Medulla oblongata (tissue), 1 donor: Measurements from ENCODE around the gene P2RX4.
"Not testable (repeated sequence)": the region's sequence is repeated elsewhere in the genome, so short reads cannot be mapped to it uniquely, and the experiment has no call there.

Source experiments
- DNase-seq: peaks from one replicate; pipeline ENCODE4 v3.0.0-alpha.2; 2015; ENCODE audit errors: extremely low spot score

Gene P2RX4

DNA sequence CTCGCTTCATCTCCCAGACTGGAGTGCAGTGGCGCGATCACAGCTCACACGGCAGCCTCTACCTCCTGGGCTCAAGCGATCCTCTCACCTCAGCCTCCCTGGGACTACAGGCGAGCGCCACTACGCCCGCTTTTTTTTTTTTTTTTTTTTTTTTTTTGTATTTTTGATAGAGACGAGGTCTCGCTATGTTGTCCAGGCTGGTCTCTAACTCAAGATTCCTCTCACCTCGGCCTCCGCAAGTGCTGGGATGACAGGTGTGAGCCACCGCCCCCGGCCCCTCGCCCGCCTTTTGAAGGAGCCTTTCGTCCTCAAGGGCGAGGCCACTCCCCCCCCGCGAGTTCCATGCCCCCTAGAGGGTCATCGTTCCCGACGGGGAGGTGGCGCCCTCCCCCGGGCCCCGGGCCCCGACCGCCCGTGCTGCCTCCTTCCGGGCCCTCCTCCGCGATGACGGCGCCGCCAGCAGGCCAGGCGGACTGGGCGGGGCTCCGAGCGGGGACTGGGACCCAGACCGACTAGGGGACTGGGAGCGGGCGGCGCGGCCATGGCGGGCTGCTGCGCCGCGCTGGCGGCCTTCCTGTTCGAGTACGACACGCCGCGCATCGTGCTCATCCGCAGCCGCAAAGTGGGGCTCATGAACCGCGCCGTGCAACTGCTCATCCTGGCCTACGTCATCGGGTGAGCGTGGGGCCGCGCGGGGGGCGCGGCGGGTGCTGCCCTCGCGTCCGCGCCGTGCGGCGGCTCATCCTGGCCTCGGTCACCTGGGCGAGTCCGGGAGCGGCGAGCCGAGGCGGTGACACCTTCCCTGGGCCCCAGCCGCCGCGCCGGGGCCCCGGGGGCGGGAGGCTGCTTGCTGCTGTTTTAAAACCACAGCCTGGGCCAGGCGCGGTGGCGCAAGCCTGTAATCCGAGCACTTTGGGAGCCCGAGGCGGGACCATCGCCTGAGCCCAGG is at the start of gene P2RX4:
Gene P2RX4, plus strand, starts transcription at position 506 of the 949 bp plus-strand sequence. Its CDS starts 36 bp downstream, at position 542.
- peak; percentile 81 for DNase-seq

DNA sequence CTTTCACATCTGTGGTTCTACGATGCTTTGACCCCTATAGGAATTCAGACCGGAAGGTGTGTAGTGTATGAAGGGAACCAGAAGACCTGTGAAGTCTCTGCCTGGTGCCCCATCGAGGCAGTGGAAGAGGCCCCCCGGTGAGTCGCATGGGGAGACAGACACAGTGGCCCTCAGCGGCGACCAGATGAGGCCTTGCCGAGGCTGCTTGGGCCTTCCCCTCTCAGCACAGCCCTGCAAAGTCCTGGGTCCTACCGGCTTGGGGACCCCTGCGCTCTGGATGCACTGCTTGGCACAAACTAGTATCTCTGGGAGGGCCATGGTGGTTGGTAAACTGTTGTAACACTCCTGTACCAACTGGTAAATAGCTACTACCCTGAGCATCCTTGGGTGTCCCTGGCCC is 47.5 kb upstream of the P2RX4 start:
- no peak for DNase-seq

DNA sequence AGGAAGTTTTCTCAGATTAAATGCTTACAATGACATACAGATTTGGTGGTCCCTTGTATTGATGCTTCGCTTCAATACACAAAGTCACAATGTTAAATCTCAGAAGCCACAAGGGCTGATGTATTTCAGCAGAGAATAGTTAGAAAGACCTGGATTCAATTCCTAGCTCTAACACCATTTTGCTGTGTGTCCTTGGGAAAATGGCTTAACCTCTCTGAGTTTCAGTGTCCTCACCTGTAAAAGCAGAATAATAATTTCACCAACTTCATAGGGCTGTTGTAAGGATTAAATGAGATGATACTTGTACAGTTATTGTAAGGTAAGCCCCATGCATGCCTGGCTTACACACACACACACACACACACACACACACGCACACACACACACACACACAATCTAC is 46.9 kb upstream of the P2RX4 start:
- DNase-seq: no peak

DNA sequence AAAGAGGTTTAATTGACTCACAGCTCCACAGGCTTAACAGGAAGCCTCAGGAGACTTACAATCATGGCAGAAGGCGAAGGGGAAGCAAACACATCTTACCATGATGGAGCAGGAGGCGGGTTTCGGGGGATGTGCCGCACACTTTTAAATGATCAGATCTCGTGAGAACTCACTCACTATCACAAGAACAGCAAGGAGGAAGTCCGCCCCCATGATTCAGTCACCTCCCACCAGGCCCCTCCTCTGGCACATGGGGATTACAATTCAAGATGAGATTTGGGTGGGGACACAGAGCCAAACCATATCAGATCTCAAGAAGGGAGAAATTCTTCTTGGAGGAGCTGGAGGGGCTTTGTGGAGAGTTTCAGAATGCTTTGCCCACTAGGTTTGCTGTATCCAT is 45.1 kb upstream of the P2RX4 start:
- DNase-seq: not testable (repeated sequence)

DNA sequence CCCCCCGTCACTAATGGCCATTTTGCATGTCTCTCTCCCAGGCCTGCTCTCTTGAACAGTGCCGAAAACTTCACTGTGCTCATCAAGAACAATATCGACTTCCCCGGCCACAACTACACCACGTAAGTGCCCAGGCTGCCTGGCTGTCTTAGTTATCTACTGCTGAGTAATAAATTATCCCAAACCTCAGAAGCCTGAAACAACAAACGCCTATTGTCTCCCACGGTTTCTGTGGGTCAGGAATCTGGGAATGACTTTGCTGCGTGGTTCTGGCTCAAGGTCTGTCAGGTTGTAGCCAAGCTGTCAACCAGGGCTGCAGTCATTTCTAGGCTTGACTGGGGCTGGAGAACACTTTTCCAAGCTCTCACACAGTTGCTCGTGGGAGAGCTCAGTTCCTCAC is 44.6 kb upstream of the P2RX4 start:
- no peak for DNase-seq

DNA sequence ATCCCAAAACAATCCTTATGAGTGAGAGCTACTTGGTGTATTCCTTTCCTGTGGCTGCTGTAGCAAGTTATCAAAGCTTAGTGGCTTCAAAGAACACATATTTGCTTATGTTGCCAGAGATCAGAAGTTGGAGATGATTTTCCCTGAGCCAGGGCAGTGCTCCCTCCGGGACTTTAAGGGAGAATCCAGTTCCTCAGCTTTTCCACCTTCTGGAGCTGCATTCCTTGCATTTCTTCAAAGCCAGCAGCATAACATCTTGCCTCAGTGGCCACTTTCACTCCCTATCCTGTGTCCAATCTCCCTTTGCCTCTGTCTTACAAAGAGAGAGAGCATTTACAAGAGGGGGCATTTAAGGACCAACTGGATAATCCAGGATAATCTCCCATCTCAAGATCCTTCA is 43.6 kb upstream of the P2RX4 start:
- DNase-seq: no peak

GRCh38 chr12:121167232-121167820 is 42.6 kb upstream of the P2RX4 start:
- DNase-seq: no peak

DNA sequence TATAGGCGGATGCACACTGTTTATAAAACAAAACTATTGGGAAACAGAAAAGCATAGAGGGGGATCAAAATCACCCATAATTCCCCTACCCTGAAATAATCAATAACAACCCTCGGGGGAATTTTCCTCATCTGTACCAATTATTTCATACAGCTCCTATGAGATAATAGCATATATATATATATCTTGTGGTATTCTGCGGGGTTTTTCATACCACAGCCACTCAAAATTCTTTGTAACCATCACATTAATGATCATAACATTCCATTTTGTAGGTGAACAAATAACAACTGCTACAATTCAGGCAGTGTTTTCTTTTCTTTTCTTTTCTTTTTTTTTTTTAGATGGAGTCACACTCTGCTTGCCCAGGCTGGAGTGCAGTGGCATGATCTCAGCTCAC is 42.0 kb upstream of the P2RX4 start:
- no peak for DNase-seq

- no peak for DNase-seq
Measured at GRCh38 chr12:121170151-121170550, 39.8 kb upstream of the P2RX4 start.

GRCh38 chr12:121170611-121171260 is 39.2 kb upstream of the P2RX4 start:
- DNase-seq: no peak

DNA sequence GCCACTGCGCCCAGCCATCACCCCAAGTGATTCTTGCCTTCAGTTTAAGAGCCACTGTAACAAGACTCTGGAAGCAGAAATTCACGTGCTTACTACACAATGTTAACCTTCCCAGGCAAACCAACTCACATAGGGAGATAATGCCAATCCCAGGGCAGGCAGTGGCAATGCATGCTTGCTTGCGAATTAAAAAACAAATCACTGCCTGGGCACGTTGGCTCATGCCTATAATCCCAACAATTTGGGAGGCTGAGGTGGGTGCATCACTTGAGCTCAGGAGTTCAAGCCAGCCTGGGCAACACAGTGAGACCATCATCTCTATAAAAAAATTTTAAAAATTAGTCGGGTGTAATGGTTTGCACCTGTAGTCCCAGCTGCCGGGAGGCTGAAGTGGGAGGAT is 37.8 kb upstream of the P2RX4 start:
- no peak for DNase-seq

DNA sequence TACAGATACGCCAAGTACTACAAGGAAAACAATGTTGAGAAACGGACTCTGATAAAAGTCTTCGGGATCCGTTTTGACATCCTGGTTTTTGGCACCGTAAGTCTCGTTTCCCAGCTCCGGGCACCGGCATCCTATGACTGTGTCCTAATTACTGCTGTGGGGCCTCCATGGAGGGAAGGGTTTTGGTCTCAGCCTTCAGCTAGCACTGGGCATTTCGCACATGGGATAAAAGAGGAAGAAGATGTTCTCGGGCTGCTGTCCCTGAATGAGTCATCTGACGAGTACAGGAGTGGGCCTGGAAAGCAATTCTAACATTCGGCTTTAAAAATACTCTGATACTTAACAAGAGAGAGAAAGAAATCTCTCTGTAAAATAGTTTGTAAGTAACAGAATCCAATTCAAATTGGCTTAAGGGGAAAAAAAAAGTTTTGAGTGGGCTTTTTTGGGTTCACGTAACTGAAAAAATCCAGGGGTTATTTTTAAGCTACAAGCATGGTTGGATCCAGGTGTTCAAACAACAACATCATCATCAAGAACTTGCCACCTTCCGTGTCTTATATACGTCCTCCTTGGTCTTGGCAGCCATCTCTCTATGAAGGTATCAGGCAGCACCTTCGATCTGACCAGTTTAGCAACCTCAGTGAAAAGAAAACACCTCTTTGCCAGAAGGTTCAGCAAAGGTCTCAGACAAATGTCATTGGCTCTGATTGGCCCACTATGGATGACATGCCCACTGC is 34.4 kb upstream of the P2RX4 start:
- peak; percentile 80 for DNase-seq

DNA sequence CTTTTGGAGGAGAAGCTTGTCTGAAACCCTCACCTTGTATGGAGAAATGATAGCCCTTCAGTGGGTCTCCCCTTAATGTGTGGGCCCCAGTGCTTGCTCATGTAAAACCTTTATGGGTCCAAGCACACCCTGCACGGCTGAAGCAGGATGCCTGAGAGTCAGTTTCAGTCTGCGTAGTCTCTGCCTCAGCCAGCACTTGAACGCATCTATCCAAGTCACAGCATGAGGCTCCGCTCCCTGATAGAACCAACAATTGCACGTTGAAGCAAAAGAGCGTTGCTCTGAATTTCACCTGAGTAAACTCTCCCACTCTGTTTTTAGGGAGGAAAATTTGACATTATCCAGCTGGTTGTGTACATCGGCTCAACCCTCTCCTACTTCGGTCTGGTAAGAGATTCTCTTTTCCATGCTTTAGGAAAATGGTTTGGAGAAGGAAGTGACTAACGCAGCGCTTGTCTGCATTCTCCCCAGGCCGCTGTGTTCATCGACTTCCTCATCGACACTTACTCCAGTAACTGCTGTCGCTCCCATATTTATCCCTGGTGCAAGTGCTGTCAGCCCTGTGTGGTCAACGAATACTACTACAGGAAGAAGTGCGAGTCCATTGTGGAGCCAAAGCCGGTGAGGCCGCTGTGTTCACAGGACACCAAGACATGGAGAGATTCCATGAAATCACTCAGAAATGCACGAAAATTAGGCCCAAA is 33.0 kb upstream of the P2RX4 start:
- DNase-seq: no peak

DNA sequence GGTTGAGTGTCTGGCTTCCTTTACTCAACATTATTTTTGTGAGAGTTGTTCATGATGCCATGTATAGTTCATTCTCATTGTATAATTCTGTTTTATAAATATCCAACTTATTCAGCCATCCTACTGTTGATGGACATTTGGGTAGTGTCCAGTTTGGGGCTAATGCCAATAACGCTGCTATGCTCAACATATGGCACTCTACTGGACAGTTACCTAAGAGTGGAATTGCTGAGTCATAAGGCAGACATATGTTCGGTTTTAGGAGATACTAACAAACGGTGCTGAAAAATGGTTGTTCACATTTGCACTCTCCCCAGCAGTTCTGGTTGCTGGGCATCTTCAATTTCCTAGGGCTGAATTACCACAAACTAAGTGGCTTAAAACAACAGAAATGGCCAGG is 28.7 kb upstream of the P2RX4 start:
- no peak for DNase-seq

GRCh38 chr12:121182222-121182893 is 27.6 kb upstream of the P2RX4 start:
- DNase-seq: no peak

- no peak for DNase-seq
Measured at GRCh38 chr12:121184425-121184824, 25.5 kb upstream of the P2RX4 start.

DNA sequence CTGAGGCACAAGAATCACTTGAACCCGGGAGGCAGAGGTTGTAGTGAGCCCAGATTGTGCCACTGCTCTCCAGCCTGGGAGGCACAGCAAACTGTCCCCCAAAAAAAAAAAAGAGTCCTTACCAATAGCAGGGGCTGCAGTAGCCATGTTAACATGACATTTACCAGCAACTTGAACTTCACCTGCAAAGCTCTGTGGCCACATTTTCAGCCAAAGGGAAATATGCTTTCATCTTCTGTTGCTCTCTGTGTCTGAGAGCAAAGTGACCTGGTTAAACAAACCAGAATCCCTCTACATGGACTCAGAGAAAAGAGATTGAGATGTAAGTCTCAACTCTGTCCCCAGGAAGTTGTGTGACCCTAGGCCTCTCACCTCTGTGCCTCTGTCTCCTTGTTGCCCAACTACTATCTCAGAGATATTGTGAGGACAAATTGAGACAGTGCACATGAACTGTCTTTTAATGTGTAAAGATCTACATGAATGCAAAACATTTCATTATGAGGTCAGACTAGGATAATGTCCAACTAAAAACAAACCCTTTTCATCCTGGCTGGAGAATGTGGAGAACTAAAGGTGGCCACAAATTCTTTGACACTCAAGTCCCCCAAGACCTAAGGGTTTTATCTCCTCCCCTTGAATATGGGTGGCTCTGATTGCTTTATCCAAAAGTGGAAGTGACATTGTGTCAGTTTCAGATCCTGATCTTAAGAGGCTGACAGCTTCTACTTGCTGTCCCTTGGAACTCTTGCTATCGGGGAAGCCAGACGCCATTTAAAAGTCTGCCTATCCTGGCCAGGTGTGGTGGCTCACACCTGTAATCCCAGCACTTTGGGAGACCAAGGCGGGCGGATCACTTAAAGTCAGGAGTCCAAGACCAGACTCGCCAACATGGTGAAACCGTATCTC is 24.7 kb upstream of the P2RX4 start:
- DNase-seq: peak; percentile 62

GRCh38 chr12:121186826-121187225 is 23.1 kb upstream of the P2RX4 start:
- DNase-seq: no peak

- DNase-seq: no peak
Measured at GRCh38 chr12:121187501-121187900, 22.4 kb upstream of the P2RX4 start.

DNA sequence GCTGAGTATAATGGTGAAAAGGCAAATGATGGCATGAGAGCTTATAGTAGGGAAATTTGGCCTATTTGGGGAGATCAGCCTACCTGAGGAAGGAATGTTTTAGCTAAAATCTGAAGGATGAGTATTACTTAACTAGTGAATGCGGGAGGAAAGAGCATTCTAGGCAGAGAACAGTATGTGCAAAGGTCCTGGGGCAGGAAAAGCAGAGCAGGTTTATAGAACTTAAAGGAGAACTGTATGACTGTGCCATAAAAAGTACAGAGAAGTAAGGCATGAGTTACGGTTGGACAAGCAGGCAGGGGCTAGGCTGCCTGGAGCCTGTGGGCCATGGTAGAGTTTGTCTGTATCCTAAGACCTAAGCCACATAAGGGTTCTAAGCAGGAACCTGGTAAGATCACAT is 21.7 kb upstream of the P2RX4 start:
- no peak for DNase-seq
